Heart left ventricle (tissue), 13 donors: Measurements from ENCODE around the gene NUDT5.

Source experiments
- POLR2A ChIP-seq, 2 donors: fragments of 450-650 bp; IDR thresholded peaks; one replicate each; pipeline ENCODE4 v1.6.1; 2017; ENCODE audit warnings: antibody characterized with exemption in 2 of 2, mild to moderate bottlenecking in 2 of 2, moderate library complexity in 2 of 2
- TF ChIP-seq, protein P1 (sequence below), 12 donors: fragments of 200-600 bp; sonication (generic) in 4 of 12; IDR thresholded peaks; one replicate each; pipeline versions ENCODE4 v1.5.0 to v1.8.0; 2018 to 2022; ENCODE audit warnings: antibody characterized with exemption in 12 of 12, mild to moderate bottlenecking in 5 of 12
- donor health status: ischemic (EF 13 %, LVEDD 7.1; RV severe dilation, severe dysfunction).
- donor health status: DM: no; HTN: yes; CAD: no.
- donor health status: DM: no; HTN: no; CAD: no.
- donor health status: ischemic (EF 25% LVEDD 6.9; RV normal size, moderate dysfunction).
- donor health status: ischemic (EF 25% LVEDD 5.7; RV mildly dilated, moderate dysfunction).
- donor health status: ischemic (EF 35%, LVEDD 5.7; RV mildly dilated, moderate dysfunction).
- donor health status: nonischemic (EF 11% LVEDD 7.7; RV severe dilation, severe dysfunction).
- donor health status: DM: yes; HTN: yes; CAD: no.
- donor health status: PGD.
- donor health status: ischemic (EF 29% LVEDD 5.4; RV normal size, mild dysfunction).
- donor health status: nonischemic (EF 23%, LVEDD 6.1; RV moderate dilation, normal function).

DNA sequence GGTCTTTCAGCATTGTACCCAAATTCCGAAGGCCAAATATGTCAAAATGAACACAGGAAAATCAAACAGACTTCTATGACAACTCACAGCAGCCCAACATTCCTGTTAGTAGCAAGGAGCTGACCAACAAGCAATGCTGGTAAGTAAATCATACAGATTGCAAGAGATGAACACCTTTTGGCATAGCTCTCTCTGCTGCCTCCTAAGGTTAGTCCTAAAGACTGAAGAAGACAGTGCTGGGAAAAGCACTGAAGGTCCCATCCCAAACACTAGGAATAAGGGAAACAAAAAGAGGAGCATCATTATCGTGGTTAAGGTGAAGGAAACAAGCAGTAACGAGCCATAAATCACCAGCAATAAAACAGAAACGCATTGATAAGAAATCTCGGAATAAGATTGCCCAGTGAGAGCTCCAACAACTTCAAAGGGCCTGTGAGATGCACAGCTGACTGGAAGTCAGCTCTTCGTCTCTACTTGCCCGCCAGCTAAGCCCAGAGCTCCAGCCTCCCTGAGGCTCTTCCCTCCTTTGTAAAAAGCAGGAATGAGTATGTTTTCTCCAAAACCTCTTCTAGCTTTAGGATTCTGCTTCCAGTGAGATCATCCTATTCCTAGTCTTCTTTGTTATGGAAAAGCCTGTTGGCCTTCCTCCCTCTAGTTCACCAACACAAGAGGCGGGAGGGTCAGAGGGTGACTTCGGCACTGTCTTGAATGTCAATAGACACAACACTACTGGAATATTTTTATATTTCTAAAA lies 15.3 kb downstream of the NUDT5 start:
- TF ChIP-seq, protein P1, sequence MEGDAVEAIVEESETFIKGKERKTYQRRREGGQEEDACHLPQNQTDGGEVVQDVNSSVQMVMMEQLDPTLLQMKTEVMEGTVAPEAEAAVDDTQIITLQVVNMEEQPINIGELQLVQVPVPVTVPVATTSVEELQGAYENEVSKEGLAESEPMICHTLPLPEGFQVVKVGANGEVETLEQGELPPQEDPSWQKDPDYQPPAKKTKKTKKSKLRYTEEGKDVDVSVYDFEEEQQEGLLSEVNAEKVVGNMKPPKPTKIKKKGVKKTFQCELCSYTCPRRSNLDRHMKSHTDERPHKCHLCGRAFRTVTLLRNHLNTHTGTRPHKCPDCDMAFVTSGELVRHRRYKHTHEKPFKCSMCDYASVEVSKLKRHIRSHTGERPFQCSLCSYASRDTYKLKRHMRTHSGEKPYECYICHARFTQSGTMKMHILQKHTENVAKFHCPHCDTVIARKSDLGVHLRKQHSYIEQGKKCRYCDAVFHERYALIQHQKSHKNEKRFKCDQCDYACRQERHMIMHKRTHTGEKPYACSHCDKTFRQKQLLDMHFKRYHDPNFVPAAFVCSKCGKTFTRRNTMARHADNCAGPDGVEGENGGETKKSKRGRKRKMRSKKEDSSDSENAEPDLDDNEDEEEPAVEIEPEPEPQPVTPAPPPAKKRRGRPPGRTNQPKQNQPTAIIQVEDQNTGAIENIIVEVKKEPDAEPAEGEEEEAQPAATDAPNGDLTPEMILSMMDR (IDR thresholded peaks at IDR 0.05), result no peak
- no peak for TF ChIP-seq POLR2A (IDR thresholded peaks at IDR 0.05)
